ENCODE measurements around the gene EDC3. TPM values are rescaled to one million over a fixed set of nuclear protein-coding genes. Genes with fewer than 3 reads are reported as not detected.

EDC3 gene
- polyA plus RNA-seq, 1 of the 3 experiments (the other 2 are of a cell fraction): 34.9 TPM

DNA sequence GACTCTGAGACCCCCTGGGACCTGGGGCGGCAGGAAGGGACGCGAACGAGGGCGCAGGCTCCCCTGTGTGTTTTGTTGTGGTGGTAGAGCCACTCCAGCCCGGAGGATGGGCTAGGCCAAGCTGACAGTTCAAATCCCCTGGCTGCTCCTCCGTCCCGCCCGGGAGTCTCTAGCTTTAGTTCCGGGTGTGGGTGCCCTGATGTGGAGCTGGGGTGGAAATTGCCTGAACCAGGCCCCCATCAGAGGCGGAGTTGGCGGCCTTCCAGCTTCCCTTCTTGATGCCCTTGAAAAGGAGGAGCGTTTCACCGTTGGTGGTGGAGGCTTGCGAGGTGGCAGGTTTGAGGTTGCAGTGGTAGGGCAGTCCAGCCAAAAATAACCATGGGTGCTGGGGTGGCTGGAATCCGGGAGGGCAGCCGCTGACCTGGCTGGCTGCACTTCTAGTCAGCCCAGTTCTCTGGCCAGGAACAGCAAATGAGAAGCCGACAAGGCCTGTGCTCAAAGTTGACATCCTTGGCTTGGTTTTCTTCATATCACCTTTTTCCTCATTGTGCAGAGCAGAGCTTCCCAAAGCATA is 79.4 kb downstream of the EDC3 start:
- peaks cover 23% of the 10 kb centered on the region for H3F3A ChIP-seq (replicated peaks; ENCODE audit: insufficient read depth)
- peak overlapping the region; percentile 96 for H3K4me2 ChIP-seq
- CTCF ChIA-PET: interaction anchor here (0.9 to 39.4 kb wide), 11 partner anchors 9 to 624 kb away, joined by 3 to 1109 read pairs (median 5); partner anchors contain the start of genes ARID3B and CSK
- H3K9ac ChIP-seq: peak overlapping the region; percentile 98
- H3K79me2 ChIP-seq (ENCODE audit: insufficient read depth): peaks cover 67% of the 10 kb centered on the region
- POLR2A ChIA-PET: interaction anchor here (0.9 to 4.3 kb wide), 5 partner anchors 10 to 155 kb away, joined by 4 to 33 read pairs (median 21); partner anchors contain the start of genes ARID3B and UBL7
- no peaks in the 10 kb centered on the region for H3K9me2 ChIP-seq
- H3K4me1 ChIP-seq (ENCODE audit: control insufficient read depth in 1 of 2, insufficient read depth in 2 of 2, low read depth in 1 of 2, low read length in 1 of 2): peaks cover 0 to 25% of the 10 kb centered on the region in 2 experiments; a peak in 2 of 4 replicates
- H3K4me3 ChIP-seq (ENCODE audit: low read depth in 2 of 2, low read length in 1 of 2): peak overlapping the region; percentile 98 to 99
- H3K9me3 ChIP-seq: no peaks in the 10 kb centered on the region
- no peaks in the 10 kb centered on the region for H3K27me3 ChIP-seq (ENCODE audit: insufficient read depth)
- 5% methylated on average over 8 of the region's 18 CpGs for WGBS (ENCODE audit: low lambda C conversion rate)
- peaks cover 55% of the 10 kb centered on the region for H4K20me1 ChIP-seq (ENCODE audit: insufficient read depth)
- DNase-seq: peak; percentile 68
- no peak overlapping the region for H2AFZ ChIP-seq (ENCODE audit: low read depth)
- H3K27ac ChIP-seq (ENCODE audit: low read depth in 2 of 2, low read length in 1 of 2): peak overlapping the region; percentile 87 to 92
- H3K36me3 ChIP-seq (replicated peaks in 1 of 2; ENCODE audit: control insufficient read depth in 1 of 2, insufficient read depth in 2 of 2, low read length in 1 of 2): peaks cover 2 to 31% of the 10 kb centered on the region in 2 experiments
- TF ChIP-seq USF1 (IDR thresholded peaks at IDR 0.05; ENCODE audit: borderline replicate concordance, low read depth) (no peak), RXRA (IDR thresholded peaks at IDR 0.05; ENCODE audit: borderline replicate concordance, low read depth) (no peak), GATA2 (CRISPR knock-in tag; IDR thresholded peaks at IDR 0.05) (0 out of 2 replicates have a peak, but pooled peaks have one; percentile 3), SIN3A (IDR thresholded peaks at IDR 0.05; ENCODE audit: borderline replicate concordance, low read depth, low read length) (0 out of 2 replicates have a peak, but pooled peaks have one; percentile 16), FOXJ3 (CRISPR knock-in tag; IDR thresholded peaks at IDR 0.05) (no peak), MXI1 (IDR thresholded peaks at IDR 0.05; ENCODE audit: low read depth, low read length) (0 out of 2 replicates have a peak, but pooled peaks have one; percentile 38), NFIC (IDR thresholded peaks at IDR 0.05; ENCODE audit: borderline replicate concordance) (peak; percentile 47; the same call in 1 of the 2 replicates), ELF1 (IDR thresholded peaks at IDR 0.05) (peak; percentile 30; the same call in 1 of the 2 replicates), POLR2AphosphoS5 (IDR thresholded peaks at IDR 0.05; ENCODE audit: low read depth, low read length) (peak; percentile 50; the same call in 1 of the 2 replicates)
- TF ChIP-seq, protein P1, sequence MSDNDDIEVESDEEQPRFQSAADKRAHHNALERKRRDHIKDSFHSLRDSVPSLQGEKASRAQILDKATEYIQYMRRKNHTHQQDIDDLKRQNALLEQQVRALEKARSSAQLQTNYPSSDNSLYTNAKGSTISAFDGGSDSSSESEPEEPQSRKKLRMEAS (IDR thresholded peaks at IDR 0.05; ENCODE audit: low read depth): no peak

DNA sequence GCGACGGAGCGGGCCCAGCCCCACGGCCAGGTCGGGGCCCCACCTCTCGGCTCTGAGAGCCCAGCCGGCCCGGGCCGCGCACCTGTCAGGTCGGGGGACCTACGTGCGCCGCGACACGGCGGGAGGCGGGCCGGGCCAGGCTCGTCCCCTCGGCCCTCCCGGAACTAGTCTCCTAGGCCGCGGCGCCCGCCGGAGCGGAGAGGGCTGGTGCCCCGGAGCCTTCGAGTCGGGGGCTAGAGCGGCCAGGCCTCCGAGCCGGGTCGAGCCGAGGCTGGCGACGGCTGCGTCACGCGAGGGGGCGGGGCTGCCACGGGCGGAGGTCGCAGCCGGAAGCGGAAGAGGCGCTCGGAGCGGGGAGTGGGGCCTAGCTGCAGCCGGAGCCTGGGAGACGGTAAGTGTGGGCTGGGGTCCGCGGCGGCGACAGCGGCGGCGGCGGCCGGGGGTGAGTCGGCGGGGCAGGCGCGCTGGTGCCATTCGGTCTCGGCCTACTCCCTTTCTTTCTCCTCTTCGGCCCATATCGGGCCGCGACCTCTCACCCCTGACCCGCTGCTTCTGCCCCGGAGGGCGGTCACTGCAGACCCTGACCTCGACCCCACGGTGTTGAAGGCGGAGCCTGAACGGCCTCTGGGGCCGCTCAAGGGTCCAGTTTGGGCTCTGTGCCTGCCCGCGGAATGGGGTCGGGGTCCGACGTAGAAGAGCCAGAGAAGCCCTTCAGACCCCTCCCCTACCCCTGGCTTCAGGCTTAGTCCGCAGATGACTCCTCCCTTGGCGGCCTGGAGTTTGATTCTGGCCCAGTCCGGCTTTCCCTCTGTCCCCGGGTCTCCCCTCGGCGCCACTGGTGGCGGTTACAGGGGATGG is 80.1 kb downstream of the EDC3 start, which contains the start of gene CLK3:
CLK3 (plus strand) TSS at position 329 of the 858 bp plus-strand sequence. CDS start 3,361 bp downstream, outside the sequence.
- Histone ChIP-seq H3K27ac (ENCODE audit: low read depth in 2 of 2, low read length in 1 of 2) (peak within 1 kb of the TSS; percentile 92 to 95), H3K27me3 (ENCODE audit: insufficient read depth) (no peaks in the 10 kb centered on the region), H4K20me1 (ENCODE audit: insufficient read depth) (peaks cover 48% of the 10 kb centered on the region), H3K9me2 (no peaks in the 10 kb centered on the region), H3K4me2 (peak within 1 kb of the TSS; percentile 96), H3K9ac (peak within 1 kb of the TSS; percentile 98), H2AFZ (ENCODE audit: low read depth) (peak within 1 kb of the TSS; percentile 93), H3K4me1 (ENCODE audit: control insufficient read depth in 1 of 2, insufficient read depth in 2 of 2, low read depth in 1 of 2, low read length in 1 of 2) (peaks cover 0 to 28% of the 10 kb centered on the region in 2 experiments; a peak in 2 of 4 replicates), H3K9me3 (no peaks in the 10 kb centered on the region), H3K4me3 (ENCODE audit: low read depth in 2 of 2, low read length in 1 of 2) (peak within 1 kb of the TSS; percentile 98 to 99), H3K36me3 (replicated peaks in 1 of 2; ENCODE audit: control insufficient read depth in 1 of 2, insufficient read depth in 2 of 2, low read length in 1 of 2) (peaks cover 0 to 25% of the 10 kb centered on the region in 2 experiments), H3K79me2 (ENCODE audit: insufficient read depth) (peaks cover 60% of the 10 kb centered on the region), H3F3A (replicated peaks; ENCODE audit: insufficient read depth) (peaks cover 17% of the 10 kb centered on the region)
- peak; percentile 99 for DNase-seq
- CTCF ChIA-PET: interaction anchor here (0.8 to 39.4 kb wide), 10 partner anchors 19 to 623 kb away, joined by 3 to 1109 read pairs (median 6); partner anchors contain the start of genes ARID3B and CSK
- POLR2A ChIA-PET: interaction anchor here (0.9 to 4.3 kb wide), 6 partner anchors 11 to 155 kb away, joined by 4 to 33 read pairs (median 14); partner anchors contain the start of genes ARID3B and UBL7
- WGBS (ENCODE audit: low lambda C conversion rate): under 1% methylated on average over 25 of the region's 91 CpGs
- TF ChIP-seq NRF1 (IDR thresholded peaks at IDR 0.05; ENCODE audit: low read depth, low read length) (no peak), RFX5 (IDR thresholded peaks at IDR 0.05; ENCODE audit: low read length) (no peak), GATA2 (CRISPR knock-in tag; IDR thresholded peaks at IDR 0.05) (no peak), CTCF (IDR thresholded peaks at IDR 0.05) (no peak), EP300 (IDR thresholded peaks at IDR 0.05; ENCODE audit: borderline replicate concordance in 1 of 2, low read depth in 1 of 2, low read length in 1 of 2) (peak in 1 of 2 experiments; percentile 49; a peak in 1 of 4 replicates), ELF1 (IDR thresholded peaks at IDR 0.05) (peak; percentile 94), MEF2A (IDR thresholded peaks at IDR 0.05; ENCODE audit: borderline replicate concordance, low read depth) (peak; percentile 23; the same call in 1 of the 2 replicates), RAD21 (IDR thresholded peaks at IDR 0.05; ENCODE audit: low read length) (no peak), NFIC (IDR thresholded peaks at IDR 0.05; ENCODE audit: borderline replicate concordance) (peak; percentile 34; the same call in 1 of the 2 replicates), RXRA (IDR thresholded peaks at IDR 0.05; ENCODE audit: borderline replicate concordance, low read depth) (peak; percentile 33; the same call in 1 of the 2 replicates)
- TF ChIP-seq, protein P2, sequence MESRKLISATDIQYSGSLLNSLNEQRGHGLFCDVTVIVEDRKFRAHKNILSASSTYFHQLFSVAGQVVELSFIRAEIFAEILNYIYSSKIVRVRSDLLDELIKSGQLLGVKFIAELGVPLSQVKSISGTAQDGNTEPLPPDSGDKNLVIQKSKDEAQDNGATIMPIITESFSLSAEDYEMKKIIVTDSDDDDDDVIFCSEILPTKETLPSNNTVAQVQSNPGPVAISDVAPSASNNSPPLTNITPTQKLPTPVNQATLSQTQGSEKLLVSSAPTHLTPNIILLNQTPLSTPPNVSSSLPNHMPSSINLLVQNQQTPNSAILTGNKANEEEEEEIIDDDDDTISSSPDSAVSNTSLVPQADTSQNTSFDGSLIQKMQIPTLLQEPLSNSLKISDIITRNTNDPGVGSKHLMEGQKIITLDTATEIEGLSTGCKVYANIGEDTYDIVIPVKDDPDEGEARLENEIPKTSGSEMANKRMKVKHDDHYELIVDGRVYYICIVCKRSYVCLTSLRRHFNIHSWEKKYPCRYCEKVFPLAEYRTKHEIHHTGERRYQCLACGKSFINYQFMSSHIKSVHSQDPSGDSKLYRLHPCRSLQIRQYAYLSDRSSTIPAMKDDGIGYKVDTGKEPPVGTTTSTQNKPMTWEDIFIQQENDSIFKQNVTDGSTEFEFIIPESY (IDR thresholded peaks at IDR 0.05; ENCODE audit: borderline replicate concordance, low read depth): no peak
- TF ChIP-seq, protein P1 (IDR thresholded peaks at IDR 0.05; ENCODE audit: low read depth): peak; percentile 48
